HepG2 (cell line): ENCODE data around the gene RNASE7.
A peak's percentile ranks its signal among the peaks of the same experiment; 100 is the strongest.

Source experiments
- KLF6 ChIP-seq: IDR thresholded peaks from 2 replicates; pipeline ENCODE4 v1.8.0; 2016; ENCODE audit warnings: missing biosample characterization, missing genetic modification reagents
- PRPF4 ChIP-seq: fragments of 200-400 bp; formaldehyde crosslinking; IDR thresholded peaks from 2 replicates; pipeline ENCODE4 v1.6.1; 2016; ENCODE audit warnings: low read length, low read depth; ENCODE audit not compliant: poor library complexity, severe bottlenecking
- ZBTB33 ChIP-seq: sonication (generic); formaldehyde crosslinking; IDR thresholded peaks from 2 replicates; pipeline ENCODE4 v1.4.0; 2020; ENCODE audit warnings: missing genetic modification reagents
- ZNF275 ChIP-seq: sonication (generic); formaldehyde crosslinking; IDR thresholded peaks from 2 replicates; pipeline ENCODE4 v1.8.0; 2022; ENCODE audit warnings: missing genetic modification reagents, mild to moderate bottlenecking, inconsistent platforms, borderline replicate concordance

DNA sequence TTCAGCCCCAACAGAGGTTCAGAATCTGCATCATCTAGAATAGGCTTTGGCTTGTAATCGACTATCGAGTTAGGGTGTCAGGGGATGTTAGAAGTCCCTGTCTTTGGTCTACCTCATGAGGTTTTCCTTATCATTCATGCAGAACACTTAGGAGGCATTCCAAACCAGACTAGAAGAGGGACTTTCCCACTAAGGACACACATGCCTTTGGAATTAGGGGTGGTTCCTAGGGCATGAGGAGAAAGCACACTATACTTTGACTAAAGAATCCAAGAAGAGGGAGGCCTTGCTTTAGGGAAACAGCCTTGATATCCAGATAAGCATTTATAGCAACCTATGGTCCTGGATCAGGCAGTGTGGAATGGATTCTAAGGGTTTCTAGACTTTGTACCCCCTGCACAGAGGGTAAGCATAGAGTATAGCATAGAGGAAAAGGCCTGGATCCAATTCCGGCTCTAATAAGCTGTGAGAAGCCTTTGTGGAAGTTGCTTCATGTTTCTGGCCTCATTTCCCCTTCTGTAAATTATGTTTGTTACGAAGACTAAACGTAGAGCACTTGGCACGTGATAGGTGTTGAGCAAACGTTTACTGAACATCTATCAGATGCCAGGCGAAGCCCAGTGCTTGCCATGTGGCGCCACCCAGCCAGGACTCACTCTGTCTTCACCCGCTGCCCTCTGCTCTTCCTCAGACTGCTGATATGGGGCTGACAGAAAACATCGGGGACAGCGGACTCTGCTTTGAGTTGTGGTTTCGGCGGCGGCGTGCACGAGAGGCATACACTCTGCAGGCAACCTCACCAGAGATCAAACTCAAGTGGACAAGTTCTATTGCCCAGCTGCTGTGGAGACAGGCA, 43.1 kb downstream of the RNASE7 start:
- no peak for TF ChIP-seq PRPF4
- no peak for TF ChIP-seq KLF6
- peak; percentile 18; the same call in 1 of the 2 replicates for TF ChIP-seq ZBTB33 (CRISPR knock-in tag)
- no peak for TF ChIP-seq ZNF275 (CRISPR knock-in tag)
